Measurements from ENCODE around the gene THRB.

The THRB gene

GRCh38 chr3:24164967-24165602 is 329.6 kb downstream of the THRB start:
- no peak for DNase-seq

DNA sequence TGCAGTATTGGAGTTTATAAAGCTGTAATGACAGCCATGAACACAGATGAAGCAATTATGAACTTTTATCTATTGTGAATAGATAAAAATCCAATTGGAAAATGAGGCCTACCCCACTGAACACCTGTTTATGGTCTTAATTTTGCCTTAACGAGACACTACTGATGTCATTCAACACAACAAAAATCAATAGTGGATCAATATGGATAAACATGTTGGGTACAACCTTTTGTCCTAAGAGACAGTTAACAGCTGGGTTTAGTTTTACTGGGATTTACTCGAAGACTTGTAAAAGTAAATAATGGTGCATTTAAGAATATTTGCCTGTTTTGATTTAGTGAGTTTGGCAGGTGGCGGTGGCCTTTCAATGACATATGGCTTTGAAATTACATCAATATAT is 331.7 kb downstream of the THRB start:
- DNase-seq: no peak

GRCh38 chr3:24161841-24162240 is 332.8 kb downstream of the THRB start:
- no peak for DNase-seq

DNA sequence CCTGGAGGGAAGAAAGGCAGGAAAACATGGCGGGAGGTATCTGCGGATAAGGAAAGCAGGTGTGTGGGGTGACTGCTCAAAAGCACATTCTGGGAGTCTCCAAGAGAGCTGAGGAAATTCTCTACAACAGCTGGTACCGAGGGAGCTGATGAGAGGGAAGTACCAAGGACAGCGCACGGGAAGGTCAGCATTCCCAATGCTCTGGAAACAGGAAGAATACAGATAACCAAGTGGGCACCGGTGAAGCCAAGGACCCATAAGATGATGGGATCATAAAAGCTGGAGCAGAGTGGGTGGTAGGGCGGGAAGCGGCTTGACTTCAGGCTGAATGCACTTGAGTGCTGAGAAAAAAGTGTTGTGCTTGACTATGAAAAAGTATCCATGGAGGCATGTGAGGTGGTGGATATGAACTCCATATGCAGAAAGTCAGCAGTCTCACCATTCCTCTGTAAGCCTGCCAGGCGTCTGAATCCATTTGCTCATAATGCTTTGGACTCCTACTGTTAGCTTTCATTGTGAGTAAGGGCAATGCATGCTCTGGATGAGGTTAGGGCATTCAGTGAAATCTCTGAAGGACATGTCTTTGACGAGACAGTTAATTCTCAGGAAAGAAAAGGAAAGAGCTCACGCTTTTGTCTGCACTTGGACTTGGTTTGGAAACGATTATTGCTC is 334.1 kb downstream of the THRB start:
- DNase-seq: no peak

DNA sequence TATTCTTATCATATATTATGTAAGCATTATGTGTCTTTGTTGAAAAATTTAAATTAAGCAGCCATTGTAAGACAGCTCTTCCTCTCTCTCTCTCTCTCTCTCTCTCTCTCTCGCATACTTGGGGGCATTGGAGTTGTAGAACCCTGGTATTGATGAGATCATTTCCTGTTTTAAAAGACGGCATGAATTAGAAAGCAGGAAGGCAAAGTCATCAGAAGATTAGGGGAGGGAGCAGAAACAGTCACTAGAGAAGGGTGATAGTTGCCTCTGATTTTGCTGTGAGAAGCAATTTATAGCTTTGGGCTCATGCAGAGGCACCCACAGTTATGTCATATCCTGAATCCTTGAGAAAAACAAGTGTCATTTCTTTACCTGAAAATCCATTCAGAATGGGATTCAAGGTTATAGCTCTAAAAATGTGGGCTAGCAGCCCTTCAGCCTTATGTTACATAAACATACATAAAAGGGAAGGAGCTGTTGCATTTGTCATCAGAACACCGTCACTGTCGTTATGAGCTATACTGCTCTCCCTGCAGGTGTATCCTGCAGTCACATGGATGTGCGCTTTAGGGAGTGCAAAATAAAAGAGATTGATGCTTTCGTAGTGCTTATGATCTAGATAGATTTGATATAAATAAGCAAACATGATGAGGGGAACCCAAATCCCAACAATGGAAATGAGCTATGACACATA is 335.7 kb downstream of the THRB start:
- no peak for DNase-seq

GRCh38 chr3:24157106-24157505 is 337.5 kb downstream of the THRB start:
- DNase-seq: no peak

DNA sequence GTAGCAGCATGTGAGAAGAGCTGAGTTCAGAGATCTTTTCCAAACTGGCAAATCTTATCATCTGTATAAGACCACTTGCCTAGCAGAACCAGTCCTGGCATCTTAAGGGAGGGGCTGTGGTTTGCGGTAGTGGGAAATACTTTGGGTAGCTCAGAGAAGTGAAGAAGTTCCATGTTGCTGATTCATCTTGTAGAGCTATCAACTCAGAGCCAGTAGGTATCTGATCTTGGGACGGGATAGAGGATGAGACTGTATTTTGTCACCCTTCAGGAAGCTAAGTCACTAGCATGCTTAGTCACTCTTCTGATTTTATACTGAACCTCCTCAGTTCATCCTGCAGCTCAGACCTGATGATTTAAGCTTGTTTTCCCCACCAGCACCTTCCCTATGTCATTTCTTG is 338.2 kb downstream of the THRB start:
- no peak for DNase-seq

DNA sequence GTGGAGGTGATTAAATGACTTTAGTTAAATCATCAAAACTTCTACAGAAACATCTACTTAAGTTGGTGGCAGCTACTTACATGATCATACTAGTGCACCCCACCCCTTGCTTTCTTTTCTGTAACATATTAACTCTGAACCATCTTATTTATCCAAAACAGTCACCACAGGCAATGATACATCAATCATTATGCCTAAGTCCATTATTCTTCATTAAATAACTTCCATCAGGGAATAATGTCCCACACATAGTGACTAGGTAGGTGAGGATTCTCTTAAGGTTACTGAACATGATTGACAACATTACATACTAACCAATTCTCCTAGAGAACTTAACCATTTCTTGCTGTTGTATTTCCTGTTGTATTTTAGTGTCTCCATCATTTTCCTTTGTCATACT is 339.4 kb downstream of the THRB start:
- DNase-seq: no peak

DNA sequence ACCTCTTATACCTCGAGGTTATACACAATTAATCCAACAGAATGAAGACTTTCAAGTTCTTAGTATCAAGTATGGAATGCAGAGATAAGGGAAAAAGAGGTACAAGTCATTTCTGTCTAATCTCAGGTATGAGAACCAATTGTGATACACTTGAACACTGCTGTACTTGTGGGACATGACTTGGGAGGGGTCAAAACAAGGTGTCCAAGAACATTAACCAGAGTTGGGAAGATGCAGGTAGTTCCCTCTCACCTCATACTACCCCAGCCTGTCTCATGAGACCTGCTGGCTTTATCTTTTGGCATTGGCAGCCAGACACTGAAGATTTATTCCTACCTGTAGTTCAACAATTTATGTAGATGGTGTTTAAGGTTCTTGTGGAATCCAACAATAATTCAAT is 339.9 kb downstream of the THRB start:
- no peak for DNase-seq

- DNase-seq: no peak
Observed at GRCh38 chr3:24154013-24154695, 340.5 kb downstream of the THRB start.

DNA sequence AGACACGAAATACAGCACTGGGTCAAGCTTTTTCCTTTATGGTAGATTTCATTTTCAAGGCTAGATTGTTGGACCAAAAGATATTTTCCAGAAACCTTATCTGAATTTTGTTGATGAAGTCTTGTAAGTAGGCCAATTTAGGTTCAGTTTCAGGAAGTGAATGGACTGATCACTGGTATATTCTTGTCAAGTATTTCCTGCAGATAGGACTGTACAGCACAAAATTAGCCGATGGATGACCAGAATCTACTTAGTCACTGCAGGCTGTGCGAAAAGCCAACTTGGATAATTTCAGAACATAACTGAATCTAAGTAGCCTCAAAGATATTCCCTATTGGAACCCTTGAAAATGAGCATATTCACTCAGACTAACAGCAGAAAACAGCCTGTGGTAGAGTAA is 343.1 kb downstream of the THRB start:
- no peak for DNase-seq

- DNase-seq: no peak
Observed at GRCh38 chr3:24149032-24149431, 345.6 kb downstream of the THRB start.

DNA sequence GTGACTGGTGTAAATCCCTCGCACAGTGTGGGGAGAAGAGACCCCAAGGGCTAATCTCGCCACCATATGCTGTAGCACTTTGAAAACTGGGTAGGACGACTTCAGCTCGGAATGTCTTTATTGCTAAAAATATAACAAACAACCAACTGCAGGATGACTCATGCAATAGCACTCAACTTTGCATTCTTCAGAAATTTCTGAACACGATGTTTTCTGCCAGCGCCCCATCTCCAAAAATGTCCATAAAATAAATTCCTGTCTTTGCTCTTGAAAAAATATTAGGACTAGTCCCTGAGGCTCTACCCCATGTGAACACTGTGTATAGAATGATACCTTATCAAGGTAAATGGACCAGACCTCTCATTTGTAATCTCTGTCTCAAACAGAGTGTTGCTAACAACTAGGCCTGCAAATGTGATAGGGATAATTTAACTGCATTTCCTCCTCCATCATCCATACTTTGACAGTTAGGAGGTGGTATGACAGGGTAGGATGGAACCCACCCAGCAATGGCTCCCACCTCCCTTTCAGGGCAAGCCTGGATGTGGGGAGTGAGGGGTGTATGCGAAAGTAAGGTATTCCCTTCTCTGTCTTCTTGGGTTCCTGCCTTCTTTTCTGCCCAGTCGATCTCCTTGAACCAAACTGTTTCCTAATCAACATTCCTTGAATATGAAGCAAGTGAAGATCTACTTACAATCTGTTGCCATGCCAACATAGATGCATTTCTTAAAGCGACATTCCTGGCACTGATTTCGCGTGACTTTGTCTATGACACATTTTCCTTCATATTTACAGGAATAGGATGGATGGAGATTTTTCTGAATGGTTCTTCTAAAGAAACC is 348.4 kb downstream of the THRB start:
- no peak for DNase-seq

GRCh38 chr3:24145481-24145880 is 349.2 kb downstream of the THRB start:
- no peak for DNase-seq

- no peak for DNase-seq
Observed at GRCh38 chr3:24142127-24142526, 352.5 kb downstream of the THRB start.

DNA sequence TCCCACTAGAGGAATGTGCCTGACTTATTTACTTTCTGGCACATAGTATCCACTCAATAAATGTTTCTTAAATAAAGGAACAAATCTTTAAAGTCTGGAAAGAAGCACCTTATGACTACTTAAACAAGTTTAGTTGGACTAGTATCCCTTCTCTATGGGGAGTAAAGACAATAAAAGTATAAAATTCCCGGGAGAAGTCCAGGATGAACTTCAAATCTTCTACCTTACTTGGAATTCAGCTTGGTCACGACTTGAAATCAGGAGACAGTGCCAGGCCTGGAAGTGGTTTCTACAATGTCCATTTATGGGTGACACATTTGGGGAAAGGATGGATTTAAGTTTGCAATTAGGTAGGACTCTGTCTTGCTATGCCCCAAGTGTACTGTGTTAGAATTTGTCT is 353.1 kb downstream of the THRB start:
- DNase-seq: no peak

DNA sequence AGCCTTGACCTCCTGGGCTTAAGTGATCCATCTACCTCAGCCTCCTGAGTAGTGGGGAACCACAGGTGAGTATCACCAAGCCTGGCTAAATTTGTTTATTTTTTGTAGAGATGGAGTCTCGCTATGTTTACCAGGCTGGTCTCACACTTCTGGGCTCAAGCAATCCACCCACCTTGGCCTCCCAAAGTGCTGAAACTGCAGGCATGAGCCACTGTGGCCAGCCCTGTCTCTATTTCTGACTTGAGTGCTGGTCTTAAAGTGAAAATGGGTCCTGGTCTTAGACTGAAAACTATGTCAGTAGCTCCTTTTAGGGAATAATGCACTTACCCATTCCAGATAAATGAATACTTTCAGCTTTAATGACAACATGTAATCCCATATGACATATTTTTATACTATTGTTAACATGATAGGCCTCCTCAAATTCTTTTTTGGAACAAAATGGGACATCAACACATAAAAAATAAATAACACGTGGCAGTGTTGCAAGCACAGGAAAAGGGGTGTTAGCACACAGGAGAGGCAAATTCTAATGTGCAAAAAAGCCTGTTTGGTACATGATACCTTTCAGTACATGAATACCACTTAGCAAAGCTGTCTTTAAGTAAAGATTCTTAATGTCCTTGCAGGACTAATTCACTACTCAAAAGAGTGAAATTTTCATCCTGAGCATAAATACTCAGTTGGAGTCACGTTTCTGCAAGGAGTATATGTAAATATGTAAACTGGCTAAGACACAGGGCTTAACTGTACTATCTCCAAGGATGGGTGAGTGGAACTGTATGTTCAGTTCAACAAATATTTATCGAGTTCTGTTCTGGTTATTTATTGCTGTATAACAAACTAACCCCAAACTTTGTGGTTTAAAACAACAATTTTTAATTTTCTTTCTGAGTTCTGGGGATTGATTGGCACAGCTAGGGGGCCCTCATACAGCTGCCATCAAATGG is 354.9 kb downstream of the THRB start:
- no peak for DNase-seq

DNA sequence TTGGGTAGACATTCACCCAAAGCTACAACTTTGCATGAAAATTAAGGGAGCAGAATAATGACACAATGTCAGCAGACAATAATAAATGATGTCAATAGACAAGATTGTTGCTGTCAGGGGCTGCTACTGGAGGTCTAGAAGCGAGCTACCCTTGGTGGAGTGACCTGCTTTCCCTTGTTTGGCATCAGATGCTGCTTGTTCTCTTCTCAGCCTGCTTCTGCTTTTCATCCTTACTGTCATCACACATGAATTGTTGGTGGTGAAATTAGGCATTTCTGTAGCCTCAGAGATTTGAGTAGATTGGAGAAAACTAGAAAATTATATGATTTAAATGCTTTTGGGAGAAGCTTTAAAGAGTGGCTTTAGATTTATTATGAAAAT is 355.8 kb downstream of the THRB start:
- DNase-seq: no peak

DNA sequence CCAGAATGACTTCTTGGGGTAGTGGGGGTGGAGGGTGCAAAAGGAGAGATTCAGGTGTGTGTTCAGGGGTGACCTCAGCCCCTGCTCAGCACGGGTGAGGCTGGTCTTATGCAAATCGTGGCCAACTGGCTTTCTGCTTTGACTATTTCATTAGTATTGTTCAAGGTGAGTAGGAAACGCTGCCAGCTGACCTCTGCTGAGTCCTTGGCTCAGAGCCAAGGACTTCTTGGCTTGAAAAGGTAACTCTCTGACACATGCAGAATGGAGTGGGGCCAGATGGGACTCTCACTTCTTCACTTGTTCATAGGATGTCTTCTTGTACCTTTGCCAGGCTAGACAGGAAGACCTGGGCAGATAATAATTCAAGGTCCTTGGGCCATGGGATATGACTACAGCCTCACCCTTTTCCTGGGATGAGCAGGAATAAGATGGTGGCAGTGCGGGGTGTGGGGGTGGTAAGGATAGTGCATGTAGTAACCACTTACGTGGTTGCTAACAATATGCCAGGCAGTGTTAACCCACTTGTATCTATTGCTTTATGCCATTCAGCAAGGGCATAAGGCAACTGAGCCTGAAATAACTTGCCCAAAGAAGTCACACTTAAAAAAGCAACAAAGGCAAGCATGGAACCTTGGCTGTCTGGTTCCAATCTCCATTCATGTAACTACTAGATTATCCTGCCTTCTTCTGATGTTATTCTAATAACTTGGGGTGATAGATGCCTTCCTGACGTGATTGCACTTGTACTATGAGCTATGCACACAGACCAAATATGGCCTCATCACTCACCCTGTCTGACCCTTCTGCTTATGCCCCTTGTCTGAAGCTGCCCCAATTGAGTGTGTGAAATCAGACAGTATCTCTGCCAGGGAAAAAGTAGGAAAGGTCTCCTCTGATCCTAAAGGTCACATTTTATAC is 356.4 kb downstream of the THRB start:
- no peak for DNase-seq

DNA sequence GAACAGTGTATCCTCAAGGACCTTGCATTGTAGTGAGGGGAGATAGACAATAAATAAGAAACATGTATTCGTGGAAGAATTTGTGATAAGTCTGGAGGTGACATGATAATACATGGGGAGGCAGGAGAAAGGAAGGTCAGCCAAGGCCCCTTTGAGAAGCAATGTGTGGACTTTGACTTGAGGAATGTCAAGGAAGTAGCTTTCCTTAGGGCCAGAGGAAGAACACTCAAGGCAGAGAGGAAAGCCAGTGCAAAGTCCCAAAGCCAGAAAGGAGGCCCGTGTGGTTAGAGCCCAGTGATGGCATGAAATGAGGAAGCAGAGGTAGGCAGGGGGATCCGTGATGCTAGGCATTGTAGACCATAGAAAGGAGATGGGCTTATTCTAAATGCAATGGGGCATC is 357.3 kb downstream of the THRB start:
- no peak for DNase-seq

Measured in midbrain (tissue), 1 donor.